GM18507 (cell line): ENCODE measurements around the gene SERINC5.
A peak's percentile ranks its signal among the peaks of the same experiment; 100 is the strongest.
"Not testable (repeated sequence)": the region's sequence is repeated elsewhere in the genome, so short reads cannot be mapped to it uniquely, and the experiment has no call there.

Experiments
- DNase-seq: peaks from one replicate; pipeline ENCODE4 v3.0.0; 2011; ENCODE audit warnings: low read depth; ENCODE audit not compliant: insufficient read length; ENCODE audit errors: extremely low spot score
- FAIRE-seq: peaks from 2 replicates; lab custom pipeline; 2011; peaks lifted over from hg19 to GRCh38; lab: Jason Lieb, UNC

Gene SERINC5

GRCh38 chr5:80255811-80256712 is at the start of gene SERINC5:
Gene SERINC5 (minus strand): TSS chr5:80256048. CDS start chr5:80255922, 126 bp downstream.
- DNase-seq = peak; percentile 82
- FAIRE-seq = no peak

GRCh38 chr5:80302636-80303035 is 46.8 kb upstream of the SERINC5 start:
- DNase-seq (no peak), FAIRE-seq (no peak)

GRCh38 chr5:80301342-80301741 is 45.5 kb upstream of the SERINC5 start:
- DNase-seq, FAIRE-seq: not testable (repeated sequence)

GRCh38 chr5:80300796-80301195 is 44.9 kb upstream of the SERINC5 start:
- not testable (repeated sequence) for DNase-seq, FAIRE-seq

GRCh38 chr5:80300125-80300524 is 44.3 kb upstream of the SERINC5 start:
- no peak for DNase-seq
- no peak for FAIRE-seq

DNA sequence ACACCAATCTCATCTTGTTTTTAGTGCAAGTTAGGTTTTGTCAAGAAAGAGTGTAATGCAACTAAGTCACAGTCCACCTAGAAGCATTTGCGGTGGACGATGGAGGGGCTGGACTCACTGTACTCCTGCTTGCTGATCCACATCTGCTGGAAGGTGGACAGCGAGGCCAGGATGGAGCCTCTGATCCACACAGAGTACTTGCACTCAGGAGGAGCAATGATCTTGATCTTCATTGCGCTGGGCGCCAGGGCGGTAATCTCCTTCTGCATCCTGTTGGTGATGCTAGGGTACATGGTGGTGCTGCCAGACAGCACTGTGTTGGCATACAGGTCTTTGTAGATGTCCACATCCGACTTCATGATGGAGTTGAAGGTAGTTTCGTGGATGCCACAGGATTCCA is 43.8 kb upstream of the SERINC5 start:
- FAIRE-seq (no peak), DNase-seq (no peak)

DNA sequence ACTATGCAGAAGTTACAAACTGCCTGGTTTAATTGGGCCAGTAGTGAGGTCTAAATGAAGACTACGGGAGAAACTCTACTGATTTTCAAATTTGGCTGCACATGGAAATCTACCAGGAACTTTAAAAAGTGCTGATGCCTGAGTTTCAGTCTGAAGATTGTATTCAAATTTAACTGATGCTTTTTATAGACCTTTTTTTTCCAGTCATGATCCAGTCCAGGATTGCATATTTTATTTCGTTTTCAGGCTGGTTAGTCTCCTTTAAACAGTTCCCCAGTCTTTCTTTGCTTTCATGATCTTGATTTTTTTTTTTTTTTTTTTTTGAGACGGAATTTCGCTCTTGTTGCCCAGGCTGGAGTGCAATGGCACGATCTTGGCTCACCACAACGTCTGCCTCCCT is 40.3 kb upstream of the SERINC5 start:
- DNase-seq (no peak), FAIRE-seq (no peak)

GRCh38 chr5:80291761-80292160 is 35.9 kb upstream of the SERINC5 start:
- FAIRE-seq = no peak
- no peak for DNase-seq

GRCh38 chr5:80289320-80289719 is 33.5 kb upstream of the SERINC5 start:
- DNase-seq (no peak), FAIRE-seq (no peak)

DNA sequence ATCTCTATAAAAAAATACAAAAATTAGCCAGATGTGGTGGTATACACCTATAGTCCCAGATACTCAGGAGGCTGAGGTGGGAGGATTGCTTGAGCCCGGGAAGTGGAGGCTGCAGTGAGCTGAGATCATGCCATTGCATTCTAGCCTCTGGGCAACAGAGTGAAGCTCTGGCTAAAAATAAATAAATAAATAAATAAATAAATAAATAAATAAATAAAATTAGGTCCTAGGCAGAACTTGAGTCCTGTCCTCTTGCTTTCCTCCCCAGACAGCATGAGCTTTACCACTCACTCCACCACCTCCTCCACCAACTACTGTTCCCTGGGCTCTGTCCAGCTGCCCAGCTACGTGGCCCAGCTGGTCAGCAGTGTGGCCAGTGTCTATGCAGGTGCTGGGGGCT is 32.3 kb upstream of the SERINC5 start:
- FAIRE-seq (no peak), DNase-seq (no peak)

- no peak for DNase-seq
- FAIRE-seq = no peak
These were observed 28.9 kb upstream of the SERINC5 start for GRCh38 chr5:80284720-80285119.

GRCh38 chr5:80283360-80283759 is 27.5 kb upstream of the SERINC5 start:
- no peak for DNase-seq
- no peak for FAIRE-seq

GRCh38 chr5:80282054-80282453 is 26.2 kb upstream of the SERINC5 start:
- FAIRE-seq (no peak), DNase-seq (no peak)

- no peak for DNase-seq
- no peak for FAIRE-seq
These were observed 21.3 kb upstream of the SERINC5 start for GRCh38 chr5:80277191-80277590.

- no peak for DNase-seq
- FAIRE-seq = no peak
These were observed 20.3 kb upstream of the SERINC5 start for GRCh38 chr5:80276186-80276585.

DNA sequence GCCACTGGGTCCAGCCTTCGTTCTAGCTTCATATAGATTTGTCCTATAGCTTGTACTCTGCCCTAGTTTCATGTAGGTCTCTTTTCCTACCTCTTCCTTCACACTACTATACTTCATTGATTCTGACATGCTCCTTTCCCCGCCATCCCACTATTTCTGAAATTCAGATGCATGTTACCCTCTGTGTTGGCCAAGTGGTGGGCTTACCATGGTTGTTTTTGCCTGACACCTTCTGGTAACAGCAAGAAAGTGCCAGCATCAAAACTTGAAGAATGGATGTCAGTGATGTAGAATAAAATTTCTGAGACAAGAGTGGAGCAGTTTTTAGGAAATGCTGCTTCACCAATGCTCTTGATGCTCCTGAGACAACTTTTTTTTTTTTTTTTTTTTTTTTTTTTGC is 19.5 kb upstream of the SERINC5 start:
- no peak for DNase-seq
- peak; percentile 58 for FAIRE-seq

- not testable (repeated sequence) for DNase-seq, FAIRE-seq
These were observed 14.7 kb upstream of the SERINC5 start for GRCh38 chr5:80270543-80270942.

DNA sequence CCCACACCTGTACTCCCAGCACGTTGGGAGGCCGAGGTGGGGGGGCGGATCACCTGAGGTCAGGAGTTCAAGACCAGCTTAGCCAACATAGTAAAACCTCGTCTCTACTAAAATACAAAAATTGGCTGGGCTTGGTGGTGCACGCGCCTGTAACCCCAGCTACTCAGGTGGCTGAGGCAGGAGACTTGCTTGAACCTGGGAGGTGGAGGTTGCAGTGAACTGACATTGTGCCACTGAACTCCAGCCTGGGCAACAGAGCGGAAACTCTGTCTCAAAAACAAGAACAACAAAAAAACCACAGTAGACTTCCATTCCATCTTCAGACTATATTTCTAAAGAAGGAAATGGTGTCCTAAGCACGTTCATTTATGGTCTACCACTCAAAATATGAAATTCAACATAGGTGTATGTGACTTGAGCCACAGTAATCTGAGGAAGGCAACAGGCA is 14.2 kb upstream of the SERINC5 start:
- FAIRE-seq (no peak), DNase-seq (no peak)

DNA sequence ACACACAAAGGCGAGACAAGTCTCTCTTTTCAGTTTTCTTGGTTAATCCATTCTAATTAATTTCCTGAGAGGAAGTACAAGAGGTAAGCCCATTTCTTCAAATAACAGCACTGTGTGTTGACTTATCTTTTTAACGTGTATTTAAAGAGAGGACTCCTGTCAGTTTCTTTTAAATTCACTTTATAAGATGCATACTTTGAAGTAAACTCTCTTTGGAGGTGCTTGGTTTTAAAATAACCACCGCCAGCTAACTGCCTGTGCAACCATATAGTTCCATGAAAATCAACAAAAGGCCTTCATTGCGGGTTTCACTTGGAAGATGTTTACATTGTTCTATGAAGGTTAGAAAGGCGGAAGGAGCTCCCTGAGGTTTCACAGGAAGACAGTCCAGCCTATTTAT is 13.1 kb upstream of the SERINC5 start:
- DNase-seq (no peak), FAIRE-seq (no peak)

GRCh38 chr5:80266566-80266965 is 10.7 kb upstream of the SERINC5 start:
- FAIRE-seq (no peak), DNase-seq (no peak)

- FAIRE-seq = no peak
- no peak for DNase-seq
These were observed 4.6 kb upstream of the SERINC5 start for GRCh38 chr5:80260461-80260860.
